ENCODE data around the gene UGT2B28. TPM values are rescaled to one million over a fixed set of nuclear protein-coding genes. Genes with fewer than 3 reads are reported as not detected.
A peak's percentile ranks its signal among the peaks of the same experiment; 100 is the strongest.
"Not testable (repeated sequence)": the region's sequence is repeated elsewhere in the genome, so short reads cannot be mapped to it uniquely, and the experiment has no call there.

Gene UGT2B28
- total and polyA plus RNA-seq, 2 experiments from 2014 or later = not detected

DNA sequence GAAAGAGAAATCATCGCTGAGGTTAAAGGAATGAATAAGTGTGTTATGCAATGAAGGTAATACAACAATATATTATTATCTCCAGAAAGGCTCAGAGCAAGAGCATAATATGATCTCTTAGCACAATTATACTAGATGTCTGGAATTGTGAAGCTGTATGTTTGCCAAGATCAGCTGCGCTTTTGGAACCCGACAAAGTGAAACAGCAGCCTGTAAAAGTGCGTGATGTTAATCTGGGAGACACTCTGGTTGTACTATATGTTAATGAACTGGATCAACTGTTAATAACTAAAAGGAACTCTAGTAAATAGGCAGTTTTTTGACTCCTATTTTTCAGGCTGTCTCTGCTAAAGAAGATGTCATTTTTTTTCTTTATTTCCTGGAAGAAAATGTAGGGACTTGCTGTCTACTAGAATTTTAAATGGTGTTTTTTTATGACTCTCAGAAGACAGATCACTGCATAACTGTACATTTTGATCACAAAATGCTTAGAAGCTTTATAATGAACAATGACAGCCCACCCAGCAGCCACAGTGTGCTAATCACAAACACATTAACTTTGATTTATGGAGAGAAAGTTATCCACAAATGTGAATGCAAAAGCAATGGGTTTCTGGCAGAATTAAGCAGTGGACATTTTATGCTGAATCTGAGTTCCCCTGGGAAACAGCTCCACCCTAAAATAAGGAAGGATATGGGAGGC is 50.2 kb downstream of the UGT2B28 start:
- no peaks in the 10 kb centered on the region for H3K27me3 ChIP-seq
- no peaks in the 10 kb centered on the region for H3K36me3 ChIP-seq
- DNase-seq (ENCODE audit: low read depth in 1 of 2, low spot score in 1 of 2) = peak in 1 of 2 donors; percentile 6
- H3K4me3 ChIP-seq = no peak overlapping the region
- H3K9me3 ChIP-seq (ENCODE audit: low read depth) = no peaks in the 10 kb centered on the region
- H3K4me1 ChIP-seq (ENCODE audit: low read depth) = no peaks in the 10 kb centered on the region
- H3K27ac ChIP-seq = no peak overlapping the region
- TF ChIP-seq, protein P1, sequence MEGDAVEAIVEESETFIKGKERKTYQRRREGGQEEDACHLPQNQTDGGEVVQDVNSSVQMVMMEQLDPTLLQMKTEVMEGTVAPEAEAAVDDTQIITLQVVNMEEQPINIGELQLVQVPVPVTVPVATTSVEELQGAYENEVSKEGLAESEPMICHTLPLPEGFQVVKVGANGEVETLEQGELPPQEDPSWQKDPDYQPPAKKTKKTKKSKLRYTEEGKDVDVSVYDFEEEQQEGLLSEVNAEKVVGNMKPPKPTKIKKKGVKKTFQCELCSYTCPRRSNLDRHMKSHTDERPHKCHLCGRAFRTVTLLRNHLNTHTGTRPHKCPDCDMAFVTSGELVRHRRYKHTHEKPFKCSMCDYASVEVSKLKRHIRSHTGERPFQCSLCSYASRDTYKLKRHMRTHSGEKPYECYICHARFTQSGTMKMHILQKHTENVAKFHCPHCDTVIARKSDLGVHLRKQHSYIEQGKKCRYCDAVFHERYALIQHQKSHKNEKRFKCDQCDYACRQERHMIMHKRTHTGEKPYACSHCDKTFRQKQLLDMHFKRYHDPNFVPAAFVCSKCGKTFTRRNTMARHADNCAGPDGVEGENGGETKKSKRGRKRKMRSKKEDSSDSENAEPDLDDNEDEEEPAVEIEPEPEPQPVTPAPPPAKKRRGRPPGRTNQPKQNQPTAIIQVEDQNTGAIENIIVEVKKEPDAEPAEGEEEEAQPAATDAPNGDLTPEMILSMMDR (IDR thresholded peaks at IDR 0.05; ENCODE audit: low read depth, low read length) = no peak

DNA sequence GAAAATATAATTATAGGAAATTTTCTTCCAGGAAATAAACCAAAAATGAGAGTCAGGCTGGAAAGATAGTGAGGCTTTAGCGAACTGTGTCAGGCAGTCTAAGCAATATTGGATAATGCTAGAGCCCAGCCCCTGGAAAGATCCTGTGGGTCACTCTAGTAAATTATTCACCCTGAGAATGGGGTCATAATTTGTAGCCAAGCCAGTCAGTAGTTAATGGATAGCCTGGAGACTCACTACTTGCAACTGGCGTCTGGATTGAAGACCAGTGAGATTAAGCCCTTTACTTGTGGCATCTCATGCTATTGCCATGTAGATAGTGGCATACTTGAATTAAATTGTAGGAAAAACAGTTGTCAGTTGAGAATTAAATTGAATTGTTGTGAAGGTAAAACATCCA is 51.0 kb downstream of the UGT2B28 start:
- not testable (repeated sequence) for H3K27me3 ChIP-seq; H3K9me3 ChIP-seq (ENCODE audit: low read depth); H3K27ac ChIP-seq; H3K36me3 ChIP-seq; H3K4me1 ChIP-seq (ENCODE audit: low read depth); DNase-seq (ENCODE audit: low read depth in 1 of 2, low spot score in 1 of 2); H3K4me3 ChIP-seq

DNA sequence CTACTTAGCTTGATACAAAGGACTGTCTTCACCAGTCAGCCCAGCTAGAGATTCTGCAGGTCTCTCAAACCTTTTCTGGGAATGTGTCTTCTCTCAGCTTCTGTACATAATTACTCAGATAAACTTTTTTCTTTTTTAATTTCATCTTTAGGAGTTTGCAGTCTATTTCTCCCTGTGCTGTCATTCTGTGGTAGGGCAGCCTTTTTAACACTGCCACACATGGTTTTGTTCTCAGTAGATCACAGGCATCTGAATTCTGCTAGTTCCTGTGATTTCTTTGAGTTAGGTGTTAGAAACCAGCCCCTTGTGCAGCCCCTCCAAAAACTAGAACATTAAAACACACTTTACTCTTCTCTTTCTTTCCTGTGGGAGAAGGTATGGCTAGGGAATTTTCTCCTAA is 55.2 kb downstream of the UGT2B28 start:
- H3K36me3 ChIP-seq; H3K9me3 ChIP-seq (ENCODE audit: low read depth); H3K4me1 ChIP-seq (ENCODE audit: low read depth); H3K4me3 ChIP-seq; H3K27ac ChIP-seq; H3K27me3 ChIP-seq: not testable (repeated sequence)
- TF ChIP-seq, protein P1 (IDR thresholded peaks at IDR 0.05; ENCODE audit: low read depth, low read length) = peak; percentile 16
- peak in 1 of 2 donors; percentile 3 for DNase-seq (ENCODE audit: low read depth in 1 of 2, low spot score in 1 of 2)

DNA sequence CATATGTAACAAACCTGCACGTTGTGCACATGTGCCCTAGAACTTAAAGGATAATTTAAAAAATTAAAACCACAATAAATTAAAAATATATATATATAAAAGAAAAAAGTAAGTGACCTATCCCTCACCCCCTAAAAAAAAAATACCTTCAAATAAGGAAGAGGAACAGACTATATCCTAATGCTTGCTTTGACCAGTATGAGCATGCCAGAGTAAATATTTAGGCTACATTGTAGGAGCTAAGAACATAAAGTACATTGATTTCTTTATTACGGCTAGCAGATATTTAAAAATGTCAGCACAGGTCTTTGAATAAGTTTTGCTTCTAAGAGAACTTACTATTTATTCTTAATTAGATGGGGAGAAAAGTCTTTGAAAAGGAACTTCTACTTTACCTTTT is 62.8 kb downstream of the UGT2B28 start:
- H3K4me3 ChIP-seq; H3K27ac ChIP-seq; H3K9me3 ChIP-seq (ENCODE audit: low read depth); H3K27me3 ChIP-seq; DNase-seq (ENCODE audit: low read depth in 1 of 2, low spot score in 1 of 2); H3K36me3 ChIP-seq; H3K4me1 ChIP-seq (ENCODE audit: low read depth): not testable (repeated sequence)

DNA sequence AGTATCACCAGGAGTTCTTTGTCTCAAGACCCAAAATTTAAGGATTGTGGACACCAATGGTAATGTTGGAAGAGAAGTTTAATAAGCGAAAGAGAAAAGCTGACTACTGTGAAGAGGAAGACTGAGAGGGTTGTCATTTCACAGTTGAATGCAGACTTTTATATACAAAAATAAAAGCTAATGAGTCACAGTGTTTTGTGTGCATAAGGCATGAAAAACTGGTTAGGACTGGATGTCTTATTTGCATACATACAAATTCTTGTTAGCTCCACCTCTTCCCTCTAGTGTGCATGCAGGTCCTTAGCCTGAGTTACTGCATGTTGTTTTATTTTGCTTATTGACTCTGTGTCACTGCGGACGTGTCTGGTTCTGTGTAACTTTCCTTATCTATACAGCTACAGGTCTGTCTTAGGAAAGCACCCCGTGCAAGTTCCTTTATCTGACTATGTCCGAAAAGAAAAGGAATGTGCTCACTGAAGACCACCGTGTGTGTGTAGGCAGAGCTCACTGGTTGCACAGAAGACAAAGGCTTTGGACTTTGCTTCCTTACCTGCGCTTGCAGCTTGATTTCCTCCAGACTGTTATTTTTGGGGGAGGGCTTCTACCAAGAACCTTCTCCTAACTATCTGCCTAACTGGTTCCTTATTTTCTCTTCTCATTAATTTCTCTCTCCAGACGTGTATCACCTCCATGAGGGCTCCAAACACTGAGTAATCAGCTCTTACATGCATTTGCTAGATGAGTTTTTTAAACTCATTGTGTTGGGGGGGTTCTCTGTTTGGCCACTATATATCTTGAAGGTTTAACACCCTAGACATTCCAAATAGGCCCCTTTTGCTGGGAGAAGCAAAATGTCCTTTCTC is 63.5 kb downstream of the UGT2B28 start:
- not testable (repeated sequence) for H3K4me1 ChIP-seq (ENCODE audit: low read depth); H3K27me3 ChIP-seq; H3K36me3 ChIP-seq; H3K9me3 ChIP-seq (ENCODE audit: low read depth); H3K4me3 ChIP-seq; DNase-seq (ENCODE audit: low read depth in 1 of 2, low spot score in 1 of 2); H3K27ac ChIP-seq

Other genes with a start within 250 kb of the UGT2B28 start
- gene UGT2B7, start 184.0 kb upstream of the UGT2B28 start, total RNA-seq = not detected in 2 replicates
- not detected in 2 replicates for gene UGT2B7, start 184.0 kb upstream of the UGT2B28 start, polyA plus RNA-seq
- gene UGT2B11, start 65.7 kb upstream of the UGT2B28 start, total RNA-seq = not detected in 2 replicates
- gene UGT2B11, start 65.7 kb upstream of the UGT2B28 start, polyA plus RNA-seq = not detected in 2 replicates
- not detected in 2 replicates for gene UGT2B4, start 215.4 kb downstream of the UGT2B28 start, total RNA-seq
- gene UGT2B4, start 215.4 kb downstream of the UGT2B28 start, polyA plus RNA-seq = not detected in 2 replicates

Data from cardiac muscle cell (in vitro differentiated cells and primary cell).